ENCODE measurements around the gene ATG16L2. TPM values are rescaled to one million over a fixed set of nuclear protein-coding genes. Genes with fewer than 3 reads are reported as not detected.

The ATG16L2 gene
- total RNA-seq, 1 donor from 2014 or later, result 71.1 TPM

GRCh38 chr11:72876147-72876546 lies 61.9 kb downstream of the ATG16L2 start:
- no peaks in the 10 kb centered on the region for H3K4me1 Mint-ChIP-seq (ENCODE audit: low read depth)
- H3K4me3 Mint-ChIP-seq, result no peak overlapping the region
- no peaks in the 10 kb centered on the region for H3K9me3 Mint-ChIP-seq
- peaks cover 14% of the 10 kb centered on the region for H3K36me3 Mint-ChIP-seq (ENCODE audit: low read depth)
- no peak for DNase-seq (ENCODE audit: low spot score)
- intact Hi-C loops (cut with micrococcal nuclease), result no loop called here
- H3K27me3 Mint-ChIP-seq (ENCODE audit: insufficient read depth), result no peaks in the 10 kb centered on the region
- H3K27ac Mint-ChIP-seq, result no peak overlapping the region

Other genes starting within 250 kb of the ATG16L2 start
- 0.57 and 0.64 TPM in 2 replicates for gene PDE2A, start 140.0 kb upstream of the ATG16L2 start, total RNA-seq
- gene ARAP1, start 62.0 kb upstream of the ATG16L2 start, total RNA-seq, result 78.8 and 88.6 TPM in 2 replicates
- gene STARD10, start 20.4 kb upstream of the ATG16L2 start, total RNA-seq, result 19.8 and 23.9 TPM in 2 replicates